HL-60 (cell line): Measurements from ENCODE around the gene FBXO36.

ENCODE experiments used
- DNase-seq, 2 experiments: peaks; one replicate each; pipeline ENCODE4 v3.0.0-alpha.2; 2010 to 2020; ENCODE audit warnings: low read depth in 1 of 2, low spot score in 1 of 2
- H3K27ac ChIP-seq: fragments of 250-450 bp; sonication (Bioruptor Pico); replicated peaks from 2 replicates; pipeline ENCODE4 v1.5.1; 2020; ENCODE audit warnings: mild to moderate bottlenecking, moderate library complexity
- H3K27me3 ChIP-seq: fragments of 250-450 bp; sonication (Bioruptor Pico); 2 replicates; pipeline ENCODE4 v1.5.1; 2021; ENCODE audit warnings: mild to moderate bottlenecking, moderate library complexity; ENCODE audit not compliant: insufficient read depth, poor library complexity, severe bottlenecking
- H3K4me3 ChIP-seq: replicated peaks from 2 replicates; pipeline ENCODE4 v1.5.1; 2011; ENCODE audit warnings: mild to moderate bottlenecking, control low read depth, low read length; ENCODE audit not compliant: insufficient read depth
- CTCF ChIP-seq: IDR thresholded peaks from one replicate; pipeline ENCODE4 v1.5.1; 2011; ENCODE audit warnings: low read length, control low read depth, inconsistent platforms; ENCODE audit not compliant: insufficient read depth
- GABPA ChIP-seq: IDR thresholded peaks from 2 replicates; pipeline ENCODE4 v1.6.1; 2012; ENCODE audit warnings: low read depth
- POLR2AphosphoS5 ChIP-seq: IDR thresholded peaks from 2 replicates; pipeline ENCODE4 v1.6.1; 2012; ENCODE audit warnings: low read depth
- REST ChIP-seq: IDR thresholded peaks from 2 replicates; pipeline ENCODE4 v1.6.1; 2012; ENCODE audit warnings: low read depth; ENCODE audit not compliant: insufficient replicate concordance
- SPI1 ChIP-seq: IDR thresholded peaks from 2 replicates; pipeline ENCODE4 v1.6.1; 2012; ENCODE audit warnings: low read depth, mild to moderate bottlenecking, borderline replicate concordance

Gene FBXO36

GRCh38 chr2:229901819-229902218 is 20.5 kb upstream of the FBXO36 start:
- H3K27ac ChIP-seq: no peak overlapping the region

GRCh38 chr2:229903037-229903436 is 19.3 kb upstream of the FBXO36 start:
- no peak overlapping the region for H3K4me3 ChIP-seq
- no peak for DNase-seq
- no peak overlapping the region for H3K27ac ChIP-seq
- TF ChIP-seq REST: no peak
- no peak for TF ChIP-seq SPI1
- H3K27me3 ChIP-seq: no peaks in the 10 kb centered on the region

More at GRCh38 chr2:229901819-229902218, 20.5 kb upstream of the FBXO36 start:
- H3K4me3 ChIP-seq: no peak overlapping the region
- no peak for DNase-seq
- no peaks in the 10 kb centered on the region for H3K27me3 ChIP-seq
- TF ChIP-seq POLR2AphosphoS5: no peak
- no peak for TF ChIP-seq GABPA
- no peak for TF ChIP-seq SPI1
- TF ChIP-seq REST: no peak
- no peak for TF ChIP-seq CTCF

GRCh38 chr2:229905601-229906000 is 16.7 kb upstream of the FBXO36 start:
- Histone ChIP-seq H3K27me3 (no peaks in the 10 kb centered on the region), H3K27ac (no peak overlapping the region), H3K4me3 (no peak overlapping the region)
- DNase-seq: no peak
- TF ChIP-seq SPI1 (no peak), CTCF (no peak), GABPA (no peak), POLR2AphosphoS5 (no peak), REST (no peak)

- no peak overlapping the region for H3K27ac ChIP-seq
- H3K27me3 ChIP-seq: no peaks in the 10 kb centered on the region
- TF ChIP-seq CTCF: no peak
- H3K4me3 ChIP-seq: no peak overlapping the region
- no peak for DNase-seq
These were observed 13.2 kb upstream of the FBXO36 start for GRCh38 chr2:229909090-229909489.
